Astrocyte of the spinal cord (primary cell): ENCODE data around the gene FXR1.

Source experiments
- DNase-seq: peaks from one replicate; pipeline ENCODE4 v3.0.0; 2011; ENCODE audit warnings: low read depth, low spot score
- H3K4me3 ChIP-seq: 2 replicates; pipeline ENCODE4 v1.5.1; 2011; ENCODE audit warnings: low read depth, mild to moderate bottlenecking, low read length, moderate library complexity
- in situ Hi-C: cut with HindIII; loops from 2 replicates; pipeline ENCODE4 v1.10.0; 2017; ENCODE audit warnings: low sequenced_read_pairs
- TF ChIP-seq, protein P1 (sequence below): IDR thresholded peaks from 2 replicates; pipeline ENCODE4 v1.5.1; 2012; ENCODE audit warnings: low read depth, mild to moderate bottlenecking, low read length, inconsistent platforms

FXR1 gene

DNA sequence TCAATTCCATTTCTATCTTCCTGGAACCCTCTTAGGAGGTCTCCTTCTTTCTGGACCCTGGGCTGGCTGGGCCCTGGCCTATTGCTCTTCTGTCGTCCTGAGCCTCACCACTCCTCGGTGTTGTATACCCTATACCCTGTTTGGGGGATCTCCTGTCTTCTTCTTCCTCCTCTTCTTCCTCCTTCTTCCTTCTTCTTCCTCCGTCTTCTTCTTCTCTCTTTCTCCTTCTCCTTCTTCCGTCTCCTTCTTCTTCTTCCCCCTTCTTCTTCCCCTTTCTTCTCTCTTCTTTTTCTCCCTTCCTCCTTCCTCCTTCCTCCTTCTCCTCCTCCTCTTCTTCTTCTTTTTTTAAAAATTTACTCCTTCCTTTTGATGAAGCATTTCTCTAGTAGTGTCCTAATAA lies 30.4 kb upstream of the FXR1 start:
- in situ Hi-C loops, result no loop called here
- H3K4me3 ChIP-seq, result no peak overlapping the region
- TF ChIP-seq, protein P1, sequence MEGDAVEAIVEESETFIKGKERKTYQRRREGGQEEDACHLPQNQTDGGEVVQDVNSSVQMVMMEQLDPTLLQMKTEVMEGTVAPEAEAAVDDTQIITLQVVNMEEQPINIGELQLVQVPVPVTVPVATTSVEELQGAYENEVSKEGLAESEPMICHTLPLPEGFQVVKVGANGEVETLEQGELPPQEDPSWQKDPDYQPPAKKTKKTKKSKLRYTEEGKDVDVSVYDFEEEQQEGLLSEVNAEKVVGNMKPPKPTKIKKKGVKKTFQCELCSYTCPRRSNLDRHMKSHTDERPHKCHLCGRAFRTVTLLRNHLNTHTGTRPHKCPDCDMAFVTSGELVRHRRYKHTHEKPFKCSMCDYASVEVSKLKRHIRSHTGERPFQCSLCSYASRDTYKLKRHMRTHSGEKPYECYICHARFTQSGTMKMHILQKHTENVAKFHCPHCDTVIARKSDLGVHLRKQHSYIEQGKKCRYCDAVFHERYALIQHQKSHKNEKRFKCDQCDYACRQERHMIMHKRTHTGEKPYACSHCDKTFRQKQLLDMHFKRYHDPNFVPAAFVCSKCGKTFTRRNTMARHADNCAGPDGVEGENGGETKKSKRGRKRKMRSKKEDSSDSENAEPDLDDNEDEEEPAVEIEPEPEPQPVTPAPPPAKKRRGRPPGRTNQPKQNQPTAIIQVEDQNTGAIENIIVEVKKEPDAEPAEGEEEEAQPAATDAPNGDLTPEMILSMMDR, result no peak
- DNase-seq, result no peak

GRCh38 chr3:180888992-180889560 lies 23.4 kb upstream of the FXR1 start:
- in situ Hi-C loops, result no loop called here
- DNase-seq, result no peak
- TF ChIP-seq, protein P1, result no peak
- H3K4me3 ChIP-seq, result no peak overlapping the region

DNA sequence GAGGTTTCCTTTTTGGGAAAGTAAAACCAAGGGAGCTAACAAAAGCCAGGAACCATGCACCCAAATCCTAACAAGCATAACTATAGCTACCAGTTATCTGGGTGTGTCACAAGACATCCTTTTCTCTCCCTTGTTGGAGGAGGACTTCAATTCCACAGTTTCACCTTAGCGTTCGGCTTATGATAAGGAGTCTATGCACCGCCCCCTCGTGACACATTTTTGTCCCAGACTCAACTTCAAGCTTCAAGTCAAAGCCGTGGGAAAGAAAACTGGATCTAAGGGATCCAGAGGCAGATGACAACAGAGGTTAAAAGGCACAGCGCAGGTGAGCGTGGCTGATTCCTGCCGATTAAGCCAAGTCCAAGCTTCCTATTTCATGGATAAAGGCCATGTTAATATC lies 13.9 kb upstream of the FXR1 start:
- no peak for DNase-seq
- TF ChIP-seq, protein P1, result no peak
- in situ Hi-C loops, result no loop called here
- H3K4me3 ChIP-seq, result no peak overlapping the region

- DNase-seq, result no peak
- no peak overlapping the region for H3K4me3 ChIP-seq
- TF ChIP-seq, protein P1, result no peak
- in situ Hi-C loops, result no loop called here
These were observed 2.9 kb upstream of the FXR1 start for GRCh38 chr3:180909369-180910127.

- H3K4me3 ChIP-seq, result no peak overlapping the region
- TF ChIP-seq, protein P1, result no peak
- in situ Hi-C loops, result no loop called here
- DNase-seq, result no peak
These were observed 1.6 kb upstream of the FXR1 start for GRCh38 chr3:180910823-180911222.

GRCh38 chr3:180911876-180912303 lies 580 bp upstream of the FXR1 start:
- H3K4me3 ChIP-seq, result peak overlapping the region; percentile 97
- in situ Hi-C loops, result no loop called here
- TF ChIP-seq, protein P1, result no peak
- no peak for DNase-seq
